ENCODE results near the gene PRM3.
"Not testable (repeated sequence)": the region's sequence is repeated elsewhere in the genome, so short reads cannot be mapped to it uniquely, and the experiment has no call there.

Gene PRM3

GRCh38 chr16:11303405-11304138, 30.1 kb upstream of the PRM3 start:
- no peak for DNase-seq

- no peak for DNase-seq
These were observed 29.5 kb upstream of the PRM3 start for GRCh38 chr16:11302977-11303376.

DNA sequence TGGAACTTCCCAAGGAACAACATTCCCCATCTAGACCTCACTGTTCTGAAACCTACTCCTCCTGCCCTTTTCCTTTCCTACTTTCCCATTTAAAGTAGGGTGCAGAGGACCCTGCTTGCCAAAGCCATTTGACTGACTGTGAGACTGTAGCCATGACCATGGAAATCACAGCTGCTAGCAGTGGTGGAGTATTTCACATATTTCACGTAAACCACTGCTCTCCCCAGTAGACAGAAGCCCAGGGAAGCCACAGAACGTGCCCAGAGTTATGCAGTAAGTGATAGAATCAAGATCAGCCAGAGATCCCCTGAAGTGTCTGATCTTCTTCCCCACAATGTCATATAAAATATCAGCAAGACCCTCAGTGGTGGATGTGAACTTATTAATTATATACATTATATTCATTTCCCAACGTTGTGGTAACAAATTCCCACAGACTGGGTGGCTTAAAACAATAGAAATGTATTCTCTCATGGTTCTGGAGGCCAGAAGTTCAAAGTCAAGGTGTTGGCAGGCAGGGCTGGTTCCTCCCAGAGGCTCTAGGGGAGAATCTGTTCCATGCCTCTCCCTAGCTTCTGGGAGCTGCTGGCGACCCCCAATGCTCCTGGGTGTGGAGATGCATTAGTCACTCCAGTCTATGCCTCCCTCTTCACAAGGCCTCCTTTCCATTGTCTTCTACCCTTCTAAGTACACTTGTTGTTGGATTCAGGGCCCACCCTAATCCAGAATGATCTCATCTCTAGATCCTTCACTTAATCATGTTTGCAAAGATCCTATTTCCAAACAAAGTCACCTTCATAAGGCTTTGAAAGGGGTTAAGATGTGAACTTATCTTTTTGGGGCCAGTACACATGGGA, 28.4 kb upstream of the PRM3 start:
- no peak for DNase-seq

- DNase-seq = no peak
These were observed 27.1 kb upstream of the PRM3 start for GRCh38 chr16:11300560-11300892.

DNA sequence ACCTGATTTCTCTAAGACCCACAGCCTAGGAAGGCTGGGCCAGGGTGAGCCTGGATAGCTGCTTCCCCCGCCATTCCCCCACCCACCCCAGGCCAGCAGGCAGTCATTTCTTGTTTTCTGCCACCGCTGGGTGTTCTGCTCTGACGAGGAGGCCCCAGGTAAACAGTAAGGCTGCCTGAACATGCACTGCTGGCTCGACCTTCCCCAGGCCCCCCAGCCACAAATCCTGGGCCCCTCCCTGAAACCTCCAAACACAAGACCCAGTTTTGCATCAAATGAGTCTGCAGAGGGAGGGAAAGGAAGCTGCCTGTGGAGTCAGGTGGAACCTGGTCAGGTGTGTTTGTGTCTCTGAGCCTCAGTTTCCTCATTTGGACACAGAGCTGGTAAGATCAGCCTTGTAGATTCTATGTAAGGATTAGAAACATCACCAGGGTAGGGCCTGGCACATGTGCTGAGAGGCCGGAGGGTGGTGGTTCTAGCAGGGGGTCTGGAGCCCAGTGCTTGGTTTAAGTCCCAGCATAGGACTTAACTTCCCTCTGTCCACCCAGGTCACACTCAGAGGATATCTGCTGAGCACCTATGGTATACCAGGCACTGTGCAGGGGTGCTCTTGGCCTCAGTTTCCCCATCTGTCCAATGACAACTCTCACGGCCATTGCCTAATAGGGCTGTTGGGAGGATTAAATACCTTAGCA, 26.6 kb upstream of the PRM3 start:
- DNase-seq = no peak

DNA sequence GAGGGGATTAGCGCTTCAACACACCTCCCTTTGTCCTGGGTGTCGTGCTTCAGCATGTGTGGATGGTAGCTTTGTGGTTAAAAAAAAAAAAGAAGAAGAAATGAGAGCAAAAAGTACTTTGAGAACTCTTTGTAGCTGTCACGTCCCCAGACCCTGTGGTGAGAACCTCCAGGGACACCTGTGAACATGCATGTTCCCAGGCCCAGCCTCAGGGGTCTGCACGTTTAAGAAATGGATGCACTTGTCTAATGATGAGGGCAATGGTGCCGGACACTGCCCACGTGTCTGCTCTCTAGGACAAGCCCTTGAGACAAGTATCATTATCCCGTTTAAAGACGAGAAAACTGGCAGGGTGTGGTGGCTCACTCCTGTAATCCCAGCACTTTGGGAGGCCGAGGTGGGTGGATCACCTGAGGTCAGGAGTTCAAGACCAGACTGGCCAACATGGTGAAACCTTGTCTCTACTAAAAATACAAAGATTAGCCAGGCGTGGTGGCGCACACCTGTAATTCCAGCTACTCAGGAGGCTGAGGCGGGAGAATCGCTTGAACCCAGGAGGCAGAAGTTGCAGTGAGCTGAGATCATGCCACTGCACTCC, 25.6 kb upstream of the PRM3 start:
- not testable (repeated sequence) for DNase-seq

DNA sequence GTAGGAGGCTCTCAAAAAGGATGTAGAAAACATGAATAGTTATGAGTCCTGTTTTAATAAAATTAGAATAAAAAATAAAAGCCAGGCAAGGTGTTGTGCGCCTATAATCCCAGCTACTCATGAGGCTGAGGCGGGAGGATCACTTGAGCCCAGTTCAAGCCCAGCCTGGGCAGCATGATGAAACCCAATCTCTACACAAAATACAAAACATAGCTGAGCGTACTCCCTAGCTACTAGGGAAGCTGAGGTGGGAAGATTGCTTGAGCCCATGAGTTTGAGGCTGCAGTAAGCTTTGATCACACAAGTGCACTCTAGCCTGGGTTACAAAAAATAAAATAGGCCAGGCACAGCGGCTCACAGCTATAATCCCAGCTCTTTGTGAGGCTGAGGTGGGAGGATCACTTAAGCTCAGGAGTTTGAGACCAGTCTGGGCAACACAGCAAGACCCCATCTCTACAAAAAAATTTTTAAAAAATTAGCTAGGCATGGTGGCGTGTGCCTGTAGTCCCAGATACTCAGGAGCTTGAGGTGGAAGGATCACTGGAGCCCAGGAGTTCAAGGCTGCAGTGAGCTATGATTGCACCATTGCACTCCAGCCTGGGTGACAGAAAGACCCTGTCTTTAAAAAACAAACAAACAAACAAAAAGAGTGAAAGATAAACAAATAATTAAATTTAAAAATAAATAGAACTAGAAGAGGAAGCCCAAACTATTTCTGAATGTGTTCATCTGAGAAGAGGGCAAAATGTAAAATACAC, 24.9 kb upstream of the PRM3 start:
- no peak for DNase-seq

- peak; percentile 68 for DNase-seq
These were observed 24.2 kb upstream of the PRM3 start for GRCh38 chr16:11297492-11298142.

- peak; percentile 25 for DNase-seq
These were observed 23.5 kb upstream of the PRM3 start for GRCh38 chr16:11296706-11297491.

DNA sequence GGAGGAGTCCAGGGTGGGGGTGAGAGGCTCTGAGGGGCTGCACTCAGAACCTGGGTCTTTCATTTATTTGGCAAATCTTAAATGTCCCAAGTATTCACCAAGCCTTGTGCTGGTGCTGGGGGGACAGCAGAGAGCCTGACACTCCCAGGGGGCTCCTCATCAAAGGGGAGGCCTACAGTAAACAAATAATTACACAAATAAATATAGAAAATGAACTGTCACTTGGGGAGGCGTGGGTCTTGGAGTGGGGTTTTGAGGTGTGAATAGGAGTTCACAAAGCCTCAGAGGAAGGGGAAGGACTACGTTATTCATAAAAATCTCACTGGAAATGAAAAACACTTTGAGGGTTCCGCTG, 22.9 kb upstream of the PRM3 start:
- no peak for DNase-seq

DNA sequence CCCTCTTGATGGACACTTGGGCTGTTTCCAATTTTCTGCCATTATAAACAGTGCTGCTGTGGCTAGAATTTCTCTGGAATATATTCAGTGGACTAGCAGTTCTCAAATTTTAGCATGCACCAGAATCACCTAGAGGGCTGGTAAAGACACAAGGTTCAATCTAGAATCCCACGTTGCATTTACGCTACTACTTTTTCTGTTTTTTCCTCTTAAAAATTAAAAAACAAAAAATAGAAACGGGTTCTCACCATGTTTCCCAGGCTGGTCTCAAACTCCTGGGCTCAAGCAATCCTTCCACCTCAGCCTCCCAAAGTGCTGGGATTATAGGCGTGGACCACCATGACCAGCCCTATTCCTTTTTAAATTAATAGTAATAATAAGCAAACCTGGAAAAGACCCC, 22.2 kb upstream of the PRM3 start:
- DNase-seq = no peak

DNA sequence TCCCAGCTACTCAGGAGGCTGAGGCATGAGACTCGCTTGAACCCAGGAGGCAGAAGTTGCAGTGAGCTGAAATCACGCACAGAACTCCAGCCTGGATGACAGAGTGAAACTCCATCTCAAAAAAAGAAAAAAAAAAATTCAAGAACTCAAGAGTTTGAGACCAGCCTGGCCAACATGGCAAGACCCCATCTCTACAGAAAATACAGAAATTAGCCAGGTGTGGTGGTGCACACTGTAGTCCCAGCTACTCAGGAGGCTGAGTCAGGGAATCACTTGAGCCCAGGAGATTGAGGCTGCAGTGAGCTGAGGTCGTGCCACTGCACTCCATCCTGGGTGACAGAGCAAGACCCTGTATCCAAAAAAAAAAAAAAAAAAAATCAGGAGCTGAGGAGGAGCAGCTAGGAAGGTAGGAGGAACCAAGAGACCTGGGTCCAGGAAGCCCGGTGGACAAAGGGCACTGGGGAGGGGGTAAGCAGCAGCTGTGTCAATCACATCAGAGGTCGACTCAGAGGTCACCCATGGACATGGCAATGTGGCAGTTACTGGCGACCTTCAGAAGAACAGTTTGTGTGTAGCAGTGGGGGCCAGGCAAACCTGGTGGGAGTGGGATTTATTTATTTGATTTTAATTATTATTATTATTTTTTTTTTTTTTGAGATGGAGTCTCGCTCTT, 18.8 kb upstream of the PRM3 start:
- no peak for DNase-seq

DNA sequence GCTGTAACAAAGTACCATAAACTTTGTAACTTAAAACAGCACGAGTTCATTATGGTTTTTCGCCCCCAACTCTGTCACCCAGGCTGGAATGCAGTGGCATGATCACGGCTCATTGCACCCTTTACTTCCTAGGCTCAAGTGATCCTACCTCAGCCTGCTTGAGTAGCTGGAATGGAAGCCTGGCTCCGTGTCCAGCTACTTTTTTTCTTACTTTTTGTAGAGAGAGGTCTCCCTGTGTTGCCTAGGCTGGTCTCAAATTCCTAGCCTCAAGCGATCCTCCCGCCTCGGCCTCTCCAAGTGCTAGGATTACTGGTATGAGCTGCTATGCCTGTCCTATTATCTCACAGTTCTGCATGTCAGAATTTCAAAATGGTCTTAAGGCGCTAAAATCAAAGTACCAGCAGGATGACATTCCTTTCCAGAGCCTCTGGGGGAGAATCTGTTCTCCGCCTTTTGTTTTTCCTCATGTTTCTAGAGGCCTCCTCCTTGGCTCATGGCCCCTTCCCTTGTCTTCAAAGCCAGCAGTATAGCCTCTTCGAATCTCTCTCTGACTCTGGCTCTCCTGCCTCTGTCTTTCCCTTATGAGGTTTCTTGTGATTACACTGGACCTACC, 17.8 kb upstream of the PRM3 start:
- no peak for DNase-seq

GRCh38 chr16:11290102-11290893, 16.9 kb upstream of the PRM3 start:
- DNase-seq = no peak

DNA sequence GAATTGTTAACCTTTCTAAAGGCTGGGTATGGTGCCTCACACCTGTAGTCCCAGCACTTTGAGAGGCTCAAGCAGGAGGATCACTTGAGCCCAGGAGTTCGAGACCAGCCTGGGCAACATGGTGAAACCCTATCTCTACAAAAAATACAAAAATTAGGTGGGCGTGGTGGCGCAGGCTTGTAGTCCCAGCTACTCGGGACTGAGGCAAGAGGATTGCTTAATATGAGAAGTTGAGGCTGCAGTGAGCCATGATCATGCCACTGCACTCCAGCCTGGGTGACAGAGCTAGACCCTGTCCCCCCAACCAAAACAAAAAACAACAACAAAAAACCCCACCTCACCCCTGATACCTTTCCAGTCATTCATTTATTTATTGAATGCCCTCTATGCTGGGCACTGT, 16.3 kb upstream of the PRM3 start:
- not testable (repeated sequence) for DNase-seq

- DNase-seq = no peak
These were observed 15.8 kb upstream of the PRM3 start for GRCh38 chr16:11289202-11289601.

- DNase-seq = no peak
These were observed 12.4 kb upstream of the PRM3 start for GRCh38 chr16:11285842-11286241.

GRCh38 chr16:11283820-11284248, 10.4 kb upstream of the PRM3 start:
- DNase-seq = no peak
